GM18867 (cell line): ENCODE results near the gene AFF1.
A peak's percentile ranks its signal among the peaks of the same experiment; 100 is the strongest.
"Not testable (repeated sequence)": the region's sequence is repeated elsewhere in the genome, so short reads cannot be mapped to it uniquely, and the experiment has no call there.

Source experiments
- ATAC-seq: cut with Tn5 transposase; IDR thresholded peaks from one replicate; pipeline ENCODE4 v1.9.1; 2021; ENCODE audit warnings: mild to moderate bottlenecking, moderate library complexity; ENCODE audit not compliant: unreplicated experiment

Gene AFF1

GRCh38 chr4:87033902-87034301 lies 99.1 kb downstream of the AFF1 start:
- no peak for ATAC-seq

- no peak for ATAC-seq
Observed at GRCh38 chr4:87034527-87034926, 99.7 kb downstream of the AFF1 start.

- no peak for ATAC-seq
Observed at GRCh38 chr4:87035881-87036509, 101.2 kb downstream of the AFF1 start.

- ATAC-seq, result no peak
Observed at GRCh38 chr4:87036713-87037112, 101.9 kb downstream of the AFF1 start.

GRCh38 chr4:87037171-87037570 lies 102.4 kb downstream of the AFF1 start:
- not testable (repeated sequence) for ATAC-seq

GRCh38 chr4:87037671-87038334 lies 103.0 kb downstream of the AFF1 start:
- no peak for ATAC-seq

GRCh38 chr4:87038837-87039615 lies 104.2 kb downstream of the AFF1 start:
- peak; percentile 46 for ATAC-seq

- ATAC-seq, result no peak
Observed at GRCh38 chr4:87041141-87041540, 106.3 kb downstream of the AFF1 start.

- no peak for ATAC-seq
Observed at GRCh38 chr4:87042221-87042620, 107.4 kb downstream of the AFF1 start.

- ATAC-seq, result no peak
Observed at GRCh38 chr4:87042986-87043820, 108.4 kb downstream of the AFF1 start.

- no peak for ATAC-seq
Observed at GRCh38 chr4:87044511-87045233, 109.9 kb downstream of the AFF1 start.

- no peak for ATAC-seq
Observed at GRCh38 chr4:87045234-87045558, 110.4 kb downstream of the AFF1 start.

GRCh38 chr4:87045659-87046058 lies 110.8 kb downstream of the AFF1 start:
- ATAC-seq, result no peak

- ATAC-seq, result no peak
Observed at GRCh38 chr4:87046121-87046551, 111.3 kb downstream of the AFF1 start.

- no peak for ATAC-seq
Observed at GRCh38 chr4:87047281-87047798, 112.5 kb downstream of the AFF1 start.

GRCh38 chr4:87049508-87049907 lies 114.7 kb downstream of the AFF1 start:
- ATAC-seq, result no peak

- no peak for ATAC-seq
Observed at GRCh38 chr4:87050596-87050995, 115.8 kb downstream of the AFF1 start.

- ATAC-seq, result no peak
Observed at GRCh38 chr4:87051121-87051713, 116.4 kb downstream of the AFF1 start.

GRCh38 chr4:87052615-87053014 lies 117.8 kb downstream of the AFF1 start:
- ATAC-seq, result no peak

GRCh38 chr4:87053176-87053658 lies 118.4 kb downstream of the AFF1 start:
- no peak for ATAC-seq
